ENCODE results near the gene FXN. TPM values are rescaled to one million over a fixed set of nuclear protein-coding genes. Genes with fewer than 3 reads are reported as not detected.

FXN gene
- total and polyA plus RNA-seq, 4 donors, result 3.6 to 13.5 (median 10.6) TPM

GRCh38 chr9:69034071-69034470 lies 1.5 kb upstream of the FXN start:
- no peak for ATAC-seq (ENCODE audit: insufficient read depth, low FRiP score)
- no peak for TF ChIP-seq CTCF (IDR thresholded peaks at IDR 0.05; ENCODE audit: control extremely low read depth, extremely low read depth)
- 45 to 75% methylated on average over 2 of the region's 2 CpGs for WGBS, 2 donors

GRCh38 chr9:69036309-69036708 lies 757 bp downstream of the FXN start:
- peak overlapping the region; percentile 88 to 95 for H3K27ac ChIP-seq (ENCODE audit: low read depth in 1 of 2, low read length in 1 of 2)
- DNase-seq (no peak), ATAC-seq (ENCODE audit: insufficient read depth, low FRiP score) (no peak)
- peak overlapping the region; percentile 64 to 84 for H3K9ac ChIP-seq (ENCODE audit: insufficient read depth in 1 of 2, low read length in 2 of 2)
- TF ChIP-seq CTCF (IDR thresholded peaks at IDR 0.05; ENCODE audit: control extremely low read depth, extremely low read depth), result no peak
- WGBS, 2 donors, result 4 to 5% methylated on average over 14 of the region's 14 CpGs
- H3K4me1 ChIP-seq (ENCODE audit: control insufficient read depth in 5 of 5, insufficient read depth in 5 of 5, low read length in 5 of 5), result peaks cover 0 to 10% (median 4%) of the 10 kb centered on the region in 5 donors
- no peaks in the 10 kb centered on the region for H3K27me3 ChIP-seq (ENCODE audit: control insufficient read depth in 3 of 3, insufficient read depth in 3 of 3, low read length in 2 of 3)
- H3K9me3 ChIP-seq (ENCODE audit: control insufficient read depth in 4 of 4, insufficient read depth in 3 of 4, low read length in 3 of 4), result no peaks in the 10 kb centered on the region
- peak overlapping the region; percentile 53 for H3K4me3 ChIP-seq
- H3K36me3 ChIP-seq (ENCODE audit: control insufficient read depth in 4 of 4, insufficient read depth in 4 of 4, low read length in 4 of 4), result peaks cover 0 to 2% (median 0%) of the 10 kb centered on the region in 4 donors

More at GRCh38 chr9:69034071-69034470, 1.5 kb upstream of the FXN start:
- Histone ChIP-seq H3K27me3 (ENCODE audit: control insufficient read depth in 3 of 3, insufficient read depth in 3 of 3, low read length in 2 of 3) (no peaks in the 10 kb centered on the region), H3K9me3 (ENCODE audit: control insufficient read depth in 4 of 4, insufficient read depth in 3 of 4, low read length in 3 of 4) (peaks cover 0 to 3% (median 0%) of the 10 kb centered on the region in 4 donors), H3K27ac (ENCODE audit: low read depth in 1 of 2, low read length in 1 of 2) (no peak overlapping the region), H3K9ac (ENCODE audit: insufficient read depth in 1 of 2, low read length in 2 of 2) (no peak overlapping the region), H3K36me3 (ENCODE audit: control insufficient read depth in 4 of 4, insufficient read depth in 4 of 4, low read length in 4 of 4) (no peaks in the 10 kb centered on the region), H3K4me3 (no peak overlapping the region), H3K4me1 (ENCODE audit: control insufficient read depth in 5 of 5, insufficient read depth in 5 of 5, low read length in 5 of 5) (peaks cover 0 to 10% (median 4%) of the 10 kb centered on the region in 5 donors)
- DNase-seq, result no peak

GRCh38 chr9:69036799-69037198 lies 1.2 kb downstream of the FXN start:
- Histone ChIP-seq H3K9ac (ENCODE audit: insufficient read depth in 1 of 2, low read length in 2 of 2) (peak overlapping the region; percentile 64 to 84), H3K4me3 (no peak overlapping the region), H3K4me1 (ENCODE audit: control insufficient read depth in 5 of 5, insufficient read depth in 5 of 5, low read length in 5 of 5) (peaks cover 0 to 10% (median 4%) of the 10 kb centered on the region in 5 donors), H3K27ac (ENCODE audit: low read depth in 1 of 2, low read length in 1 of 2) (peak overlapping the region; percentile 88 to 95), H3K36me3 (ENCODE audit: control insufficient read depth in 4 of 4, insufficient read depth in 4 of 4, low read length in 4 of 4) (peaks cover 0 to 2% (median 0%) of the 10 kb centered on the region in 4 donors), H3K9me3 (ENCODE audit: control insufficient read depth in 4 of 4, insufficient read depth in 3 of 4, low read length in 3 of 4) (no peaks in the 10 kb centered on the region), H3K27me3 (ENCODE audit: control insufficient read depth in 3 of 3, insufficient read depth in 3 of 3, low read length in 2 of 3) (no peaks in the 10 kb centered on the region)
- 50 to 65% methylated on average over 10 of the region's 10 CpGs for WGBS, 2 donors
- ATAC-seq (ENCODE audit: insufficient read depth, low FRiP score) (no peak), DNase-seq (peak in 2 of 3 donors; percentile 22 to 26)
- no peak for TF ChIP-seq CTCF (IDR thresholded peaks at IDR 0.05; ENCODE audit: control extremely low read depth, extremely low read depth)

- H3K27me3 ChIP-seq (ENCODE audit: control insufficient read depth in 3 of 3, insufficient read depth in 3 of 3, low read length in 2 of 3), result no peaks in the 10 kb centered on the region
- no peak overlapping the region for H3K9ac ChIP-seq (ENCODE audit: insufficient read depth in 1 of 2, low read length in 2 of 2)
- H3K4me1 ChIP-seq (ENCODE audit: control insufficient read depth in 5 of 5, insufficient read depth in 5 of 5, low read length in 5 of 5), result peaks cover 8 to 22% (median 11%) of the 10 kb centered on the region in 5 donors
- H3K9me3 ChIP-seq (ENCODE audit: control insufficient read depth in 4 of 4, insufficient read depth in 3 of 4, low read length in 3 of 4), result no peaks in the 10 kb centered on the region
- ATAC-seq (ENCODE audit: insufficient read depth, low FRiP score) (no peak), DNase-seq (no peak)
- H3K27ac ChIP-seq (ENCODE audit: low read depth in 1 of 2, low read length in 1 of 2), result no peak overlapping the region
- peaks cover 0 to 2% (median 0%) of the 10 kb centered on the region in 4 donors for H3K36me3 ChIP-seq (ENCODE audit: control insufficient read depth in 4 of 4, insufficient read depth in 4 of 4, low read length in 4 of 4)
- 95 to 99% methylated on average over 2 of the region's 2 CpGs for WGBS, 2 donors
- H3K4me3 ChIP-seq, result no peak overlapping the region
- no peak for TF ChIP-seq CTCF (IDR thresholded peaks at IDR 0.05; ENCODE audit: control extremely low read depth, extremely low read depth)
Observed at GRCh38 chr9:69040646-69041045, 5.1 kb downstream of the FXN start.
